HG03175 (cell line): Measurements from ENCODE around the gene PPOX.

ENCODE experiments used
- ATAC-seq: cut with Tn5 transposase; IDR thresholded peaks from one replicate; pipeline ENCODE4 v1.9.1; 2021; ENCODE audit warnings: mild to moderate bottlenecking, moderate library complexity; ENCODE audit not compliant: unreplicated experiment

PPOX gene

DNA sequence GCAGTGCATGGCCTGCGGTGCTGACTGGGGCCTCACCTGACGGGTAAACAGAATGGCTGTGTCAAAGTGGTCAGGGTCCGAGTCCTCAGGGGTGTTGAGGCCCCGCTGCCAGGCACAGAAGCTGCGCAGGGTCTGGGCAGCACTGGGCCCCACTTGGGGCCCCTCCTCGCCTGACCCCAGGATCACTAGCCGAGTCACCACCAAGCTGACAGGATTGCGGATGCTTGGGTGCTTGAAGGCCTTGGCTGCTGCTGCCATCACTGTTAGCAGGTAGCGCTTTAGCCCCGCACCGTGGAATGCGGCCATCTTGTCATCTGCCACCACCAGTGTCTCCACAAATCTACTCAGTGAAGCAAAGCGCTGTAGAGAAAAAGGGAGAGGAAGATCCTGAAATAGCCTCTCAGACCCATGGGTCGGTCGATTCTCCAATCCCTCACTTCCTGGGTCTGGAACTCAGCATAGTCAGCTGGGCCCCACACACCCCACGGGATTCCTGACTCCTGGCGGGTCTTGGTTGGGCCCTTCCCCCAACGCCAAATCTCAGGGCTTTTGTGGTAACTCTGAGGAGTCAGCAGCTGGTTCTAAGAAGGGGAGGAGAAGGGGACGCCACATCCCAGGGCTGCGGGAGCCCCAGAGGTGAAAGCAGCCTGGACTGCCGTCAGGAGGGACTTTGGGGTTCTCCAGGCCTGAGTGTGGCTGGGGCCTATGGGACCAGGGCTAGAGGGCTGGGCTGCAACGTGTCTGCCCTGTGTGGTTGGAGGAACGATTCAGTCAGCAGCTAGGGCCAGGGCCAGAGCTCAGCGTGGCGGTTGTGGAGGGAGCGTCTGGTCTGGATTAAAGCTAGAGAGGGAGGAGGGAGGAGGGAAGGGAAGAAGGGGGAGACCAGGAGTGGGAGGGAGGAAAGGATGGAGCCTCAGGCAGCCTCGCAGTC lies 30.6 kb downstream of the PPOX start:
- ATAC-seq: no peak

DNA sequence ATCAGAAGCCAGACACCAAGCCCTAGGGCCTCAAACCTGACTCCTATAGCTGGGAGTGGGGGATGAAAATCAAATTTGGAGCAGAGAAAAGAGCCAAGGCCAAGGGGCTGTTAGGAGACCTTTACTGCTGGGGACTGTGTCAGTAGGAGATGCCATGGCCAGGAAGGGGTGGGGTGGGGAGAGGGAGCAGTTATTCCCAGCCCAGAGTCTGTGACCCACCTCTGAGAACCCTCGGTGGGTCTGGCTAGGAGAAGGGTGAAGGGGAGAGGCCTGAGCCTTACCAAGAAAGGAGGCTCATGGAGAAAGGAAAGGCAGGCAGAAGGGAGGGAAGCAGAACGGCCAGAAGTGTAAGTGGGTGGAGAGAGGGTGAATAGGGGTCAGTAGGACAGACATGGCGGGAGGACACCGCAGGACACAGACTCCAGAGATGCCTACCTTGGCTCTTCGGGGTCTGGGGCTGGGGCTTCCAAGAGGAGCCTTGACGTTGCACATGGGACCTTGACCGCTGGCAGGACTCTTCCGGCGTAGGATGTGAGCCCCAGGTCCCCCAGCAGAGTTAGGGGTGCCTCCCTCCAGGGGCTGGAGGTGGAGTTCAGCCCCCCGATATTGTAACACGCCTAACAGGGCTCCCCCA lies 31.5 kb downstream of the PPOX start:
- ATAC-seq: no peak

DNA sequence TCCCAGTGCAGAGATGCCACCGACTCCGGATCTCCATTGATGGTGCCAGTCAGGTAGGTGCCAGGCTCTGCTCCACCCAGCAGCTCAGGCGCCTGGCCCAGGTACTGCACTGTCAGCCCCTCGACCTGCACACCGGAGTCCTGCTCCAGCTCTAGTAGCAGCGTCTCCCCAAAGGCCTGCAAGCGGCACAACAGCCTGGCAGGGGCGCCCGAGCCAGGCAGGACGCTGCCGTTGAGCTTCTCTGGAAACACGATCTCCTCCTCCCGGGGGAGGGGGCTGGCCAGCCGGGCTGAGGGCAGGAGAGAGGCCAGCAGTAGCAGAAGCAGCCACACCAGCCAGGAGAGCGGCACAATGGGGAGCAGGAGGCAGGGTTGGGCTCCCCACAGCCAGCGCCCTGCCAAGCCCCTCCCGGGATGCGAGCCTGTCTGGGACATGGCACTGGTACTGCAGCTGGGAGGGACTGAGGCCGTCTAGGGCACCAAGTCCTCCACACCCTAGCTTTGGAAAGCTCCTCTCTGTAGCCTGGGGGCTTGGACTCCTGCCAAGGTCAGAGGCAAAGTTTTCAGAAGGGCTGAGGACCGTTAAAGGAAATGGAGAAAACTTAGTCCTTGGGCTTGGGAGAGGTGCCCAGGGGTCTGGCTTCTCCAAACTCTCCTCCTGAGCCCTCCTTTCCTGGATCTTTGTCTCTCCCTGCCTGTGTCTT lies 32.1 kb downstream of the PPOX start:
- ATAC-seq: no peak

GRCh38 chr1:161198897-161199431 lies 32.7 kb downstream of the PPOX start, which contains the start of gene ADAMTS4:
ADAMTS4 (minus strand) TSS chr1:161199054; CDS start chr1:161198627, 427 bp downstream.
- ATAC-seq: no peak

DNA sequence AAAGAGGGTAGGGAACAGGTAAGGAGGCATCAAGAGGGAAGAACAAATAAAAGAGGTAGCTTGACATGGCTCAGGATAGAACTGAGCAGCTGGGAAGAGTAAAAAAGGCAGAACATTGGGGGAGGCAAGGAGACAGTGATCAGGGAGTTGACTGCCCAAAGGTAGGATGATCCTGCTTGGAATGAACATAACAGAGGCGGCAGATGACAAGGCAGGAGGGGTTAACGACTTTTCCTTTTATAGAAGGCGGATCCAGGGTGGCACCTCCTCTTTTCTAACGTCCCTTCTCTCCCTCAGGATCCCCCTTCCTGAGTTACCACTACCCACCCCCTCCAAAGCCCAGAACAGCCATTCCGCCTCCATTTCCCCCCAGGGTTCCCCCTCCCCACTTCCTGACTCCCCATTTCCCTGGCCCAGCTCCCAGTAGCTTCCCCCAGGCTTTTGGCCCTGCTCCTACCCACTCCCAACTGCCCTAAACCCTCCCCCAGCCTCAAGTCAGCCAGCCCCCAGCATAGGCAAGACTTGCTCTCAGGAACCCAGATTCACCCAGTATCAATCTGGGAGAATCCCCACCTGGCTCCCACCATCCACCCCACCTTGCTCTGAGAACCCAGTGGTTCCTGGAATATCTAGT lies 33.4 kb downstream of the PPOX start:
- no peak for ATAC-seq

GRCh38 chr1:161200421-161200991 lies 34.3 kb downstream of the PPOX start:
- ATAC-seq: no peak

DNA sequence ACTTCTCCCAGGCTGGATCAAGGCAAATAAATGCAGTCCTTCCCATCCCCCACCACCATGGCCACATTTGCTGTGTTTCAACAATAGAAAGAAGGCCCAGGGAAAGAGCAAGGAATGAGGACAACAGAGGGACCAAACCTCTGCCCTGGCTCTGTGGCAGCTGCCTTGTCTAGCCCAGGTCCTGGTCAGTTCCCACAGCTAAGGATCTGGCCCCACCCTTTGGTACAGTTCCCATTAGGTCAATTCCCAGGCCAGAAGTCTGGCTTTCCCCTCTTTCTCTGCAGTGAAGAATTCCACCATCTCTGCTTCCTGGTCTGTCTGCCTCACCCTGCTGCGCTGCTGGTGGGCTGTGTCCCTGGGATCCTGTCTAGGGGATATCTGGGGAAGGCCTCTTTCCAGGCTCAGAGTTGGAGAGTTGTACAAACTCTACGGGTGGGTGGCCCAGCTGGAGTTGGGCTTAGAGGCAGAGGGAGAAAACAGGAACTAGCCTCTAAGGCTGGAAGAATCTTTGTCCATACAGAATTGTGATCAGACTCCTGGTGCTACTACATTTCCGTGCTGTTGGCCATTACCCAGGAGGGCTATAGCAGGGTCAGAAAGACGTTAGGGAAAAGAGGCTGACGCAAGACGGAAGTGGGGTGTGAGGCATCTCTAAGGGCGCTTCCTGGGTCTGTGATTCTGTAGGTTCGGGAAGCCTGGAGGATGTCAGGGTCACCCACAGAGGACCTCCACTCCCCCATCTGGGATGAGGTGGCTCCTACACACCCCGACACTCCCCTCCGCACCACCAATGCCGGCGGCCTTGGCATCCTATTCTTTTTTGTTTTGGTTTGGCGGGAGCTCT lies 35.0 kb downstream of the PPOX start:
- no peak for ATAC-seq

GRCh38 chr1:161201836-161202712 lies 35.8 kb downstream of the PPOX start, which contains the start of gene NDUFS2:
NDUFS2 (plus strand) TSS chr1:161202367; CDS start chr1:161202386, 19 bp downstream.
- ATAC-seq: peak; percentile 98

- no peak for ATAC-seq
These were observed 40.4 kb downstream of the PPOX start for GRCh38 chr1:161206411-161207140.

GRCh38 chr1:161207173-161207572 lies 40.9 kb downstream of the PPOX start:
- ATAC-seq: no peak

GRCh38 chr1:161209790-161210409 lies 43.7 kb downstream of the PPOX start:
- peak; percentile 61 for ATAC-seq

DNA sequence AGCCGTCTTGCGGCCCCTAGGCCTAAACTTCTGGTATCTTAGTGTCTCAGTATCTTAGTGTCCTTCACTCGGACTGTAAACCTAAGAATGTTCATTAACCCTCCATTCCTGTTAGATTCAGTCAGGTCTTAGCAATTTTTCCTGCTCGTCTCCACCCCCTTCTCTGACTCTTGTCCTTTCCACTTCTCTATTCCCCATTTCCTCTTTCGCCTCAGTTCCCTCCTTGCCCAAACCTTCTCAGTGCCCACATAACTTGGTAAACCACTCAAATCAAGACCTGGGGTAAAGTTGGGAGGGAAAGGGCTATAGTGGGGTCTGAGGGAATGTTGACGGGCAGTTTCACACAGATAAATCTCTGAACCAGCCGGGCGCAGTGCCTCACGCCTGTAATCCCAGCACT lies 48.1 kb downstream of the PPOX start:
- no peak for ATAC-seq

DNA sequence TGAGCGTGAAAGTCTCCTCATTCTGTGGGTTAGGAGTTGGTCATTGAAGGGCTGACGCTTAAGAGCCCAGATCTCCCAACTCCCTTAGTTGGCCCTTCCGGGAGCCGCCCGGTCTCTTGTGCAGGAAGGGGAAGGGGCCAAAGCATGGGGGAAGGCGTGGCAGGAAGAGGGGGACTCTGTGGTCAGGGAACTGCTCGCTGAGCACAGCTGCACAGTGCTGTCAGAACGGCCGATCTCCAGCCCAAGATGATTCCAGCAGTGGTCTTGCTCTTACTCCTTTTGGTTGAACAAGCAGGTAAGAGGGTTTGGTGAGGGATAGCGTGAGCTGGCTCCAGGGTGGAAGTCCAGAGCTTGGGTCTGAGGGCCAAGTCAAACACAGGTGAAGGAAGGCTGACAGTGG lies 48.9 kb downstream of the PPOX start, which contains the start of gene FCER1G:
Gene FCER1G (plus strand): TSS at position 220 of the 400 bp plus-strand sequence. CDS start 27 bp downstream, at position 247.
- ATAC-seq: no peak

- ATAC-seq: peak; percentile 90
These were observed 50.9 kb downstream of the PPOX start for GRCh38 chr1:161216945-161217712.

GRCh38 chr1:161217831-161218230 lies 51.6 kb downstream of the PPOX start:
- no peak for ATAC-seq

DNA sequence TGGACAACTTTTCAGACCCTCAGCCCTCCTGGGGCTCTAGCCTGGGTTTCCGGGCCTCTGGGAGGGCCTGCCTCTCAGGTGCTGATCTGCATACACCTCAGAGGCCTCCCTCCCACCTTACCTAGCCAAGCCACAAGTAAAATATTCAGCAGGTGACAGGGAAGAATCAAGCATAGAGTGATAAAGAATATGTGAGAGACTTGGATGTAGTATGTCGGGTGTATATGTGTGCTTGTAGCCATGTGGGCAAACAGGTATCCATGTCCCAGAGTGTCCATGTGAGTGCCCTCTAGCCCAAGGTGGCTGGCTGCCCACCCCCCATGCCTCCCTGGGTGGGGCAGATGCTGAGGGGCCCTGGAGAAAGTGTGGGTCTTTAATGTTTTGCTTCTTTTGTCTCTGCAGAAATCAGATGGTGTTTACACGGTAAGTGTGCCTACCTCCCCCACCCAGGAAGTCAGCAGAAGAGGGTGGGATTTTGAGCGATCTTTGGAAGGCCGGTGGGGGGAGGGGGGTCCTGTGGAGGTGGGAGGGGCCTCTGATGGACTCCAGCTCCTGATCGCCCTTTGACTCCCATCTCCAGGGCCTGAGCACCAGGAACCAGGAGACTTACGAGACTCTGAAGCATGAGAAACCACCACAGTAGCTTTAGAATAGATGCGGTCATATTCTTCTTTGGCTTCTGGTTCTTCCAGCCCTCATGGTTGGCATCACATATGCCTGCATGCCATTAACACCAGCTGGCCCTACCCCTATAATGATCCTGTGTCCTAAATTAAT lies 52.3 kb downstream of the PPOX start:
- ATAC-seq: no peak
